H1 (cell line): Measurements from ENCODE around the gene FRAT2. TPM values are rescaled to one million over a fixed set of nuclear protein-coding genes. Genes with fewer than 3 reads are reported as not detected.

Source experiments
- CREB1 ChIP-seq: IDR thresholded peaks from 2 replicates; pipeline ENCODE4 v1.6.1; 2012; ENCODE audit warnings: inconsistent platforms
- EP300 ChIP-seq, 2 experiments: IDR thresholded peaks; 1 replicate in 1 of 2; 2 replicates in 1 of 2; pipeline ENCODE4 v1.6.1; 2011 to 2012; ENCODE audit warnings: low read depth in 2 of 2, low read length in 2 of 2, mild to moderate bottlenecking in 2 of 2, borderline replicate concordance in 1 of 2, inconsistent platforms in 1 of 2, moderate library complexity in 1 of 2
- GTF2F1 ChIP-seq: IDR thresholded peaks from 2 replicates; pipeline ENCODE4 v1.6.1; 2012; ENCODE audit warnings: low read depth, low read length, improper control_type of control experiment, borderline replicate concordance
- KDM5A ChIP-seq: fragments of 200-600 bp; IDR thresholded peaks from 2 replicates; pipeline ENCODE4 v1.7.1; 2012; ENCODE audit warnings: mild to moderate bottlenecking, low read length, inconsistent platforms, mixed read lengths
- POLR2A ChIP-seq, 2 experiments: IDR thresholded peaks; 1 replicate in 1 of 2; 2 replicates in 1 of 2; pipeline ENCODE4 v1.6.1; 2011; ENCODE audit warnings: low read depth in 2 of 2, low read length in 2 of 2, mild to moderate bottlenecking in 2 of 2; ENCODE audit errors: control extremely low read depth in 1 of 2
- SAP30 ChIP-seq: fragments of 300-600 bp; sonication (generic); IDR thresholded peaks from 2 replicates; pipeline ENCODE4 v1.7.1; 2012; ENCODE audit warnings: low read length, moderate library complexity, mild to moderate bottlenecking, inconsistent platforms; ENCODE audit not compliant: insufficient read depth, insufficient replicate concordance
- polyA plus RNA-seq, 7 experiments: library from polyadenylated mRNA; depleted of rRNA in 3 of 7; stranded (reverse) in 5 of 7; unstranded in 2 of 7; fragments of >200 nt in 5 of 7; fragments of 200-250 nt in 2 of 7; gene quantifications; 1 replicate in 5 of 7; 2 replicates in 1 of 7; 4 replicates in 1 of 7; pipeline versions ENCODE4 v1.2.1 to v1.2.3, GENCODE V29; 2011 to 2013; ENCODE audit warnings: missing spikeins in 2 of 7, mixed read lengths in 2 of 7
- total RNA-seq: library from RNA; stranded (reverse); fragmentation: NEBNext Ultra II Directional; extraction: Animal tissue kit (Norgen Biotek cat#: 25700); gene quantifications from 2 replicates; pipeline ENCODE4 v1.2.1, GENCODE V29; 2021
- TF ChIP-seq, protein P1 (sequence below): fragments of 300-600 bp; sonication (generic); IDR thresholded peaks from 2 replicates; pipeline ENCODE4 v1.7.1; 2012; ENCODE audit warnings: low read length, moderate library complexity, mild to moderate bottlenecking, inconsistent platforms; ENCODE audit not compliant: insufficient replicate concordance

The FRAT2 gene
- total and polyA plus RNA-seq, 2 of the 8 experiments (the other 6 are each of a cell fraction or from before 2014, with no cell fraction given), result 47.4 to 83.0 TPM

GRCh38 chr10:97307866-97308780 is 26.4 kb downstream of the FRAT2 start (continued):
- TF ChIP-seq, protein P1, sequence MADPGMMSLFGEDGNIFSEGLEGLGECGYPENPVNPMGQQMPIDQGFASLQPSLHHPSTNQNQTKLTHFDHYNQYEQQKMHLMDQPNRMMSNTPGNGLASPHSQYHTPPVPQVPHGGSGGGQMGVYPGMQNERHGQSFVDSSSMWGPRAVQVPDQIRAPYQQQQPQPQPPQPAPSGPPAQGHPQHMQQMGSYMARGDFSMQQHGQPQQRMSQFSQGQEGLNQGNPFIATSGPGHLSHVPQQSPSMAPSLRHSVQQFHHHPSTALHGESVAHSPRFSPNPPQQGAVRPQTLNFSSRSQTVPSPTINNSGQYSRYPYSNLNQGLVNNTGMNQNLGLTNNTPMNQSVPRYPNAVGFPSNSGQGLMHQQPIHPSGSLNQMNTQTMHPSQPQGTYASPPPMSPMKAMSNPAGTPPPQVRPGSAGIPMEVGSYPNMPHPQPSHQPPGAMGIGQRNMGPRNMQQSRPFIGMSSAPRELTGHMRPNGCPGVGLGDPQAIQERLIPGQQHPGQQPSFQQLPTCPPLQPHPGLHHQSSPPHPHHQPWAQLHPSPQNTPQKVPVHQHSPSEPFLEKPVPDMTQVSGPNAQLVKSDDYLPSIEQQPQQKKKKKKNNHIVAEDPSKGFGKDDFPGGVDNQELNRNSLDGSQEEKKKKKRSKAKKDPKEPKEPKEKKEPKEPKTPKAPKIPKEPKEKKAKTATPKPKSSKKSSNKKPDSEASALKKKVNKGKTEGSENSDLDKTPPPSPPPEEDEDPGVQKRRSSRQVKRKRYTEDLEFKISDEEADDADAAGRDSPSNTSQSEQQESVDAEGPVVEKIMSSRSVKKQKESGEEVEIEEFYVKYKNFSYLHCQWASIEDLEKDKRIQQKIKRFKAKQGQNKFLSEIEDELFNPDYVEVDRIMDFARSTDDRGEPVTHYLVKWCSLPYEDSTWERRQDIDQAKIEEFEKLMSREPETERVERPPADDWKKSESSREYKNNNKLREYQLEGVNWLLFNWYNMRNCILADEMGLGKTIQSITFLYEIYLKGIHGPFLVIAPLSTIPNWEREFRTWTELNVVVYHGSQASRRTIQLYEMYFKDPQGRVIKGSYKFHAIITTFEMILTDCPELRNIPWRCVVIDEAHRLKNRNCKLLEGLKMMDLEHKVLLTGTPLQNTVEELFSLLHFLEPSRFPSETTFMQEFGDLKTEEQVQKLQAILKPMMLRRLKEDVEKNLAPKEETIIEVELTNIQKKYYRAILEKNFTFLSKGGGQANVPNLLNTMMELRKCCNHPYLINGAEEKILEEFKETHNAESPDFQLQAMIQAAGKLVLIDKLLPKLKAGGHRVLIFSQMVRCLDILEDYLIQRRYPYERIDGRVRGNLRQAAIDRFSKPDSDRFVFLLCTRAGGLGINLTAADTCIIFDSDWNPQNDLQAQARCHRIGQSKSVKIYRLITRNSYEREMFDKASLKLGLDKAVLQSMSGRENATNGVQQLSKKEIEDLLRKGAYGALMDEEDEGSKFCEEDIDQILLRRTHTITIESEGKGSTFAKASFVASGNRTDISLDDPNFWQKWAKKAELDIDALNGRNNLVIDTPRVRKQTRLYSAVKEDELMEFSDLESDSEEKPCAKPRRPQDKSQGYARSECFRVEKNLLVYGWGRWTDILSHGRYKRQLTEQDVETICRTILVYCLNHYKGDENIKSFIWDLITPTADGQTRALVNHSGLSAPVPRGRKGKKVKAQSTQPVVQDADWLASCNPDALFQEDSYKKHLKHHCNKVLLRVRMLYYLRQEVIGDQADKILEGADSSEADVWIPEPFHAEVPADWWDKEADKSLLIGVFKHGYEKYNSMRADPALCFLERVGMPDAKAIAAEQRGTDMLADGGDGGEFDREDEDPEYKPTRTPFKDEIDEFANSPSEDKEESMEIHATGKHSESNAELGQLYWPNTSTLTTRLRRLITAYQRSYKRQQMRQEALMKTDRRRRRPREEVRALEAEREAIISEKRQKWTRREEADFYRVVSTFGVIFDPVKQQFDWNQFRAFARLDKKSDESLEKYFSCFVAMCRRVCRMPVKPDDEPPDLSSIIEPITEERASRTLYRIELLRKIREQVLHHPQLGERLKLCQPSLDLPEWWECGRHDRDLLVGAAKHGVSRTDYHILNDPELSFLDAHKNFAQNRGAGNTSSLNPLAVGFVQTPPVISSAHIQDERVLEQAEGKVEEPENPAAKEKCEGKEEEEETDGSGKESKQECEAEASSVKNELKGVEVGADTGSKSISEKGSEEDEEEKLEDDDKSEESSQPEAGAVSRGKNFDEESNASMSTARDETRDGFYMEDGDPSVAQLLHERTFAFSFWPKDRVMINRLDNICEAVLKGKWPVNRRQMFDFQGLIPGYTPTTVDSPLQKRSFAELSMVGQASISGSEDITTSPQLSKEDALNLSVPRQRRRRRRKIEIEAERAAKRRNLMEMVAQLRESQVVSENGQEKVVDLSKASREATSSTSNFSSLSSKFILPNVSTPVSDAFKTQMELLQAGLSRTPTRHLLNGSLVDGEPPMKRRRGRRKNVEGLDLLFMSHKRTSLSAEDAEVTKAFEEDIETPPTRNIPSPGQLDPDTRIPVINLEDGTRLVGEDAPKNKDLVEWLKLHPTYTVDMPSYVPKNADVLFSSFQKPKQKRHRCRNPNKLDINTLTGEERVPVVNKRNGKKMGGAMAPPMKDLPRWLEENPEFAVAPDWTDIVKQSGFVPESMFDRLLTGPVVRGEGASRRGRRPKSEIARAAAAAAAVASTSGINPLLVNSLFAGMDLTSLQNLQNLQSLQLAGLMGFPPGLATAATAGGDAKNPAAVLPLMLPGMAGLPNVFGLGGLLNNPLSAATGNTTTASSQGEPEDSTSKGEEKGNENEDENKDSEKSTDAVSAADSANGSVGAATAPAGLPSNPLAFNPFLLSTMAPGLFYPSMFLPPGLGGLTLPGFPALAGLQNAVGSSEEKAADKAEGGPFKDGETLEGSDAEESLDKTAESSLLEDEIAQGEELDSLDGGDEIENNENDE, result no peak
- TF ChIP-seq SAP30 (no peak), KDM5A (no peak), GTF2F1 (no peak), EP300 (IDR thresholded peaks at IDR 0.05; ENCODE audit: borderline replicate concordance in 1 of 2, low read depth in 2 of 2, low read length in 2 of 2) (no peak), CREB1 (no peak), POLR2A (IDR thresholded peaks at IDR 0.05; ENCODE audit: control extremely low read depth in 1 of 2, low read depth in 2 of 2, low read length in 2 of 2) (no peak)
